Measurements from ENCODE around the gene ARID5B. TPM values are rescaled to one million over a fixed set of nuclear protein-coding genes. Genes with fewer than 3 reads are reported as not detected.
A peak's percentile ranks its signal among the peaks of the same experiment; 100 is the strongest.

The ARID5B gene
- total RNA-seq, 2 experiments from 2014 or later = 49.2 to 51.3 TPM

GRCh38 chr10:62046522-62047227 is 145.2 kb downstream of the ARID5B start:
- ChIA-PET POLR2A (interaction anchor here (0.5 to 4.8 kb wide), 11 partner anchors 8 to 1339 kb away, joined by 3 to 31 read pairs (median 5); no protein-coding TSS in a partner anchor), CTCF (interaction anchor here (0.7 to 1.4 kb wide), 5 partner anchors 8 to 194 kb away, joined by 3 to 10 read pairs (median 3); no protein-coding TSS in a partner anchor)
- Mint-ChIP-seq H3K9me3 (no peaks in the 10 kb centered on the region), H3K4me3 (peak overlapping the region; percentile 83), H3K27ac (peak overlapping the region; percentile 91), H3K36me3 (ENCODE audit: low read depth) (peaks cover 26% of the 10 kb centered on the region), H3K27me3 (no peaks in the 10 kb centered on the region), H3K4me1 (ENCODE audit: low read depth) (peaks cover 93% of the 10 kb centered on the region)
- Histone ChIP-seq H3K4me1 (ENCODE audit: insufficient read depth, low read length) (peaks cover 71% of the 10 kb centered on the region), H3K9me3 (ENCODE audit: control insufficient read depth in 1 of 2, insufficient read depth in 1 of 2, low read length in 2 of 2) (no peaks in the 10 kb centered on the region), H3K4me3 (ENCODE audit: low read length) (no peak overlapping the region), H3K36me3 (ENCODE audit: insufficient read depth, low read length) (peaks cover 4% of the 10 kb centered on the region), H3K27ac (ENCODE audit: low read depth in 1 of 2, low read length in 2 of 2) (peak overlapping the region; percentile 83 to 87), H3K27me3 (ENCODE audit: control insufficient read depth in 1 of 2, insufficient read depth in 2 of 2, low read length in 2 of 2) (no peaks in the 10 kb centered on the region)
- intact Hi-C loops (cut with DNase I, micrococcal nuclease) = loop anchor here in 1 of 2 experiments (5.0 kb wide), 1 partner anchor 321 kb away; no protein-coding TSS in a partner anchor
- TF ChIP-seq CTCF (IDR thresholded peaks at IDR 0.05) = no peak
- ATAC-seq (ENCODE audit: poor library complexity) = no peak
- peak in 4 of 14 experiments; percentile 32 to 55 (median 46) for DNase-seq

- no peak for DNase-seq
- no peak for TF ChIP-seq CTCF (IDR thresholded peaks at IDR 0.05)
- intact Hi-C loops (cut with DNase I, micrococcal nuclease) = loop anchor here in 1 of 2 experiments (5.0 kb wide), 1 partner anchor 320 kb away; no protein-coding TSS in a partner anchor
- Mint-ChIP-seq H3K27ac (peak overlapping the region; percentile 91), H3K4me1 (ENCODE audit: low read depth) (peaks cover 91% of the 10 kb centered on the region), H3K9me3 (no peaks in the 10 kb centered on the region), H3K4me3 (peak overlapping the region; percentile 83), H3K36me3 (ENCODE audit: low read depth) (peaks cover 30% of the 10 kb centered on the region), H3K27me3 (no peaks in the 10 kb centered on the region)
- no peaks in the 10 kb centered on the region for H3K27me3 ChIP-seq (ENCODE audit: control insufficient read depth in 1 of 2, insufficient read depth in 2 of 2, low read length in 2 of 2)
- H3K9me3 ChIP-seq (ENCODE audit: control insufficient read depth in 1 of 2, insufficient read depth in 1 of 2, low read length in 2 of 2) = no peaks in the 10 kb centered on the region
- CTCF ChIA-PET = interaction anchor here (1.3 to 1.4 kb wide), 3 partner anchors 9 to 193 kb away, joined by 3 to 10 read pairs (median 3); no protein-coding TSS in a partner anchor
- H3K4me1 ChIP-seq (ENCODE audit: insufficient read depth, low read length) = peaks cover 71% of the 10 kb centered on the region
- H3K27ac ChIP-seq (ENCODE audit: low read depth in 1 of 2, low read length in 2 of 2) = peak overlapping the region; percentile 83 to 87
- H3K4me3 ChIP-seq (ENCODE audit: low read length) = no peak overlapping the region
- no peak for ATAC-seq (ENCODE audit: poor library complexity)
- POLR2A ChIA-PET = interaction anchor here (0.5 to 4.8 kb wide), 12 partner anchors 9 to 517 kb away, joined by 3 to 70 read pairs (median 6); partner anchors contain the start of gene ARID5B
- H3K36me3 ChIP-seq (ENCODE audit: insufficient read depth, low read length) = peaks cover 10% of the 10 kb centered on the region
Observed at GRCh38 chr10:62047228-62047892, 145.9 kb downstream of the ARID5B start.

- Histone ChIP-seq H3K4me3 (ENCODE audit: low read length) (peak overlapping the region; percentile 60), H3K4me1 (ENCODE audit: insufficient read depth, low read length) (peaks cover 72% of the 10 kb centered on the region), H3K27ac (ENCODE audit: low read depth in 1 of 2, low read length in 2 of 2) (peak overlapping the region; percentile 83 to 87), H3K9me3 (ENCODE audit: control insufficient read depth in 1 of 2, insufficient read depth in 1 of 2, low read length in 2 of 2) (no peaks in the 10 kb centered on the region), H3K36me3 (ENCODE audit: insufficient read depth, low read length) (peaks cover 16% of the 10 kb centered on the region), H3K27me3 (ENCODE audit: control insufficient read depth in 1 of 2, insufficient read depth in 2 of 2, low read length in 2 of 2) (no peaks in the 10 kb centered on the region)
- POLR2A ChIA-PET = interaction anchor here (0.5 to 4.8 kb wide), 11 partner anchors 10 to 517 kb away, joined by 3 to 70 read pairs (median 9); partner anchors contain the start of gene ARID5B
- no peak for TF ChIP-seq CTCF (IDR thresholded peaks at IDR 0.05)
- Mint-ChIP-seq H3K27ac (peak overlapping the region; percentile 91), H3K27me3 (no peaks in the 10 kb centered on the region), H3K9me3 (no peaks in the 10 kb centered on the region), H3K4me1 (ENCODE audit: low read depth) (peaks cover 94% of the 10 kb centered on the region), H3K4me3 (peak overlapping the region; percentile 83), H3K36me3 (ENCODE audit: low read depth) (peaks cover 37% of the 10 kb centered on the region)
- DNase-seq = peak in 5 of 14 experiments; percentile 14 to 69 (median 44)
- no peak for ATAC-seq (ENCODE audit: poor library complexity)
- CTCF ChIA-PET = interaction anchor here (1.2 to 3.8 kb wide), 4 partner anchors 10 to 151 kb away, joined by 3 to 32 read pairs (median 7); no protein-coding TSS in a partner anchor
- intact Hi-C loops (cut with DNase I, micrococcal nuclease) = loop anchor here in 1 of 2 experiments (5.0 kb wide), 1 partner anchor 319 kb away; no protein-coding TSS in a partner anchor
Observed at GRCh38 chr10:62047960-62048383, 146.5 kb downstream of the ARID5B start.
